GM12892 (cell line): ENCODE results near the gene PYGB.

Source experiments
- POLR2A ChIP-seq: IDR thresholded peaks from 2 replicates; pipeline ENCODE4 v1.6.1; 2011; ENCODE audit warnings: low read depth, low read length, control low read depth
- POLR2AphosphoS5 ChIP-seq: IDR thresholded peaks from 2 replicates; pipeline ENCODE4 v1.6.1; 2011; ENCODE audit warnings: low read depth, low read length, control low read depth
- TAF1 ChIP-seq: IDR thresholded peaks from 2 replicates; pipeline ENCODE4 v1.6.1; 2011; ENCODE audit warnings: low read depth, mild to moderate bottlenecking, control low read depth, low read length, borderline replicate concordance

DNA sequence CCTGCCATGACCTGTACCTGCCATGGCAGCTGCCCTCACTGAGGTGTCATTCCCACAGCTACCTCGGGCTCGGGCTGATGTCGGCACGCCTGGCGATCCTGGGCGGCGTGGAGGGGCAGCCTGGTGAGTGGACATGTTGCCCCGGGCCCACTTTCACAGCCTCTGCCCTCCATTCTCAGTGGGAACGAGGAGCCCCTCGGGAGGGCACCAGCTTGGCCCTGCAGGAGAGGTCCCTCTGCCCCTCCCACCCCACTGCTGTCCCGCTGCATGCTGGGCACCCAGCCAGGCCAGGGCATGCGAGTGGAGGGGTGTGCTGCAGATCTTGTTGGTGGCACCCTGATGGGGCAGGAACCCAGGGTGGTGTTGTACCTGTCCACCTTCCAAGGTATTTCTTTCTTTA, 29.4 kb upstream of the PYGB start:
- TF ChIP-seq POLR2A (no peak), TAF1 (no peak), POLR2AphosphoS5 (no peak)
